ENCODE data around the gene PPP1R14D.

DNA sequence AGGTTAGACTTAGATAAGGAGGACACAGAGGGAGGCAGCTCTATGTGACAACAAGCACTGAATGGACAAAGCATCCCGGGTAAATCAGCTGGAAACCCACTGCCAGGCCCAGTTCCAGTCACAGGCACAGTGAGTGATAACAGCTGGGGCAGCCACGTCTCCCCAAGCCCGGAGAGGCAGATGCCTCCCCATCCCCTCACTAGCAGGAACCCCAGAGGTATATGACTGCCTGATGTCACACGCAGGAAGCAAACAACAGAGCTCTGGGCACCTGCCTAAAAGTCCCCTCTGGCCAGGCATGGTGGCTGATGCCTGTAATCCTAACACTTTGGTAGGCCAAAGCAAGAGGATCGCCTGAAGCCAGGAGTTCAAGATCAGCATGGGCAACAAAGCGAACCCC, 40.5 kb downstream of the PPP1R14D start:
- no peak for TF ChIP-seq POLR2A (IDR thresholded peaks at IDR 0.05; ENCODE audit: low read length)
- no peak for TF ChIP-seq GATA1 (IDR thresholded peaks at IDR 0.05; ENCODE audit: low read depth, low read length)

Measured in erythroblast (primary cell).